Liver (tissue), 3 donors: Measurements from ENCODE around the gene NIP7.

ENCODE experiments used
- ATF3 ChIP-seq: IDR thresholded peaks from 2 replicates; pipeline ENCODE4 v1.6.1; 2016; ENCODE audit warnings: antibody characterized with exemption
- CTCF ChIP-seq: fragments of 150-350 bp; IDR thresholded peaks from 2 replicates; pipeline ENCODE4 v1.5.1; 2017; ENCODE audit warnings: improper control_type of control experiment, low read depth, low read length; ENCODE audit not compliant: missing input control
- FOXA1 ChIP-seq: IDR thresholded peaks from 2 replicates; pipeline ENCODE4 v1.6.1; 2016; ENCODE audit warnings: antibody characterized with exemption
- FOXA2 ChIP-seq: IDR thresholded peaks from 2 replicates; pipeline ENCODE4 v1.6.1; 2016; ENCODE audit warnings: antibody characterized with exemption
- GABPA ChIP-seq, 2 donors: IDR thresholded peaks in 1 of 2; conservative IDR thresholded peaks in 1 of 2; 2 replicates each; pipeline ENCODE4 v1.6.1; 2016; ENCODE audit warnings: antibody characterized with exemption in 2 of 2, mild to moderate bottlenecking in 1 of 2, moderate library complexity in 1 of 2
- JUND ChIP-seq, 2 donors: IDR thresholded peaks; 2 replicates each; pipeline ENCODE4 v1.6.1; 2016; ENCODE audit warnings: antibody characterized with exemption in 2 of 2
- MAX ChIP-seq: IDR thresholded peaks from 2 replicates; pipeline ENCODE4 v1.6.1; 2016; ENCODE audit warnings: antibody characterized with exemption
- RAD21 ChIP-seq, 2 donors: IDR thresholded peaks; 2 replicates each; pipeline ENCODE4 v1.6.1; 2016; ENCODE audit warnings: antibody characterized with exemption in 2 of 2, mild to moderate bottlenecking in 2 of 2
- REST ChIP-seq: IDR thresholded peaks from 2 replicates; pipeline ENCODE4 v1.6.1; 2016; ENCODE audit warnings: antibody characterized with exemption, mild to moderate bottlenecking
- SP1 ChIP-seq: IDR thresholded peaks from 2 replicates; pipeline ENCODE4 v1.6.1; 2018; ENCODE audit warnings: antibody characterized with exemption, mild to moderate bottlenecking
- TAF1 ChIP-seq: conservative IDR thresholded peaks from 2 replicates; pipeline ENCODE4 v1.6.1; 2016; ENCODE audit warnings: antibody characterized with exemption, mild to moderate bottlenecking
- YY1 ChIP-seq: IDR thresholded peaks from 2 replicates; pipeline ENCODE4 v1.6.1; 2016; ENCODE audit warnings: antibody characterized with exemption, mild to moderate bottlenecking
- ZBTB33 ChIP-seq: IDR thresholded peaks from 2 replicates; pipeline ENCODE4 v1.6.1; 2016; ENCODE audit warnings: antibody characterized with exemption
- donor health status: healthy.
- donor health status: healthy.

GRCh38 chr16:69309316-69309715 lies 30.3 kb upstream of the NIP7 start:
- TF ChIP-seq REST (no peak), JUND (IDR thresholded peaks at IDR 0.05) (no peak), ZBTB33 (no peak), CTCF (no peak), MAX (no peak), TAF1 (no peak), RAD21 (IDR thresholded peaks at IDR 0.05) (no peak), SP1 (no peak), FOXA2 (no peak), FOXA1 (no peak), YY1 (no peak), GABPA (IDR thresholded peaks at IDR 0.05 in 1 of 2, conservative IDR thresholded peaks at IDR 0.05 in 1 of 2) (no peak), ATF3 (no peak)
